Measurements from ENCODE around the gene HCN2.

HCN2 gene

GRCh38 chr19:639253-640160 lies 49.8 kb downstream of the HCN2 start, which contains the start of gene FGF22:
Gene FGF22, plus strand, starts transcription at chr19:639879. Its CDS starts 47 bp downstream, at chr19:639926.
- DNase-seq (ENCODE audit: low read depth in 2 of 2) = peak; percentile 82 to 90
- H3K4me3 ChIP-seq (replicated peaks in 1 of 2; ENCODE audit: low read depth in 2 of 2, low read length in 2 of 2) = peak within 1 kb of the TSS; percentile 44 to 51
- no peak for TF ChIP-seq CTCF (IDR thresholded peaks at IDR 0.05; ENCODE audit: low read depth, low read length)

GRCh38 chr19:640161-640558 lies 50.5 kb downstream of the HCN2 start:
- DNase-seq (ENCODE audit: low read depth in 2 of 2) = no peak
- peak overlapping the region in 1 of 2 donors; percentile 3 for H3K4me3 ChIP-seq (replicated peaks in 1 of 2; ENCODE audit: low read depth in 2 of 2, low read length in 2 of 2)
- TF ChIP-seq CTCF (IDR thresholded peaks at IDR 0.05; ENCODE audit: low read depth, low read length) = no peak

GRCh38 chr19:640606-641189 lies 51.0 kb downstream of the HCN2 start:
- no peak for TF ChIP-seq CTCF (IDR thresholded peaks at IDR 0.05; ENCODE audit: low read depth, low read length)
- no peak overlapping the region for H3K4me3 ChIP-seq (replicated peaks in 1 of 2; ENCODE audit: low read depth in 2 of 2, low read length in 2 of 2)
- no peak for DNase-seq (ENCODE audit: low read depth in 2 of 2)

DNA sequence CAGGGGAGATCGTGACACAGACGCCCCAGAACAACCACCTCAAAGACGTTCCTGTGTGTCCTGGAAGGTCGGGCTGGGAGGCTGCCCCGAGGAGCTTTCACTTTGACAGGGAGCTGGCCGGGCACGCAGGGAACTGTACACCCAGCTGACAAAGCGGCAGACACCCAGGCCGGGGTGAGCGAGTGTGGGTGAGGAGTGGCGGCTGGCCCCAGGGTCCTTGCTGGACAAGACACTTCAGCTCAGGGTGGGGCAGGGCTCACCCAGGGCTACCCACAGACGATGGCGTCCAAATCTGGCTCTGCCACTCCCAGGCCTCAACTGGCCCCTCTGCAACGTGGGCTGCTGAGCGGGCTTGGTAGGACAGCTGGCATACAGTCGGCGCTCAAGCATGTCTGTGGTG lies 52.0 kb downstream of the HCN2 start:
- no peak overlapping the region for H3K4me3 ChIP-seq (replicated peaks in 1 of 2; ENCODE audit: low read depth in 2 of 2, low read length in 2 of 2)
- no peak for TF ChIP-seq CTCF (IDR thresholded peaks at IDR 0.05; ENCODE audit: low read depth, low read length)
- no peak for DNase-seq (ENCODE audit: low read depth in 2 of 2)

DNA sequence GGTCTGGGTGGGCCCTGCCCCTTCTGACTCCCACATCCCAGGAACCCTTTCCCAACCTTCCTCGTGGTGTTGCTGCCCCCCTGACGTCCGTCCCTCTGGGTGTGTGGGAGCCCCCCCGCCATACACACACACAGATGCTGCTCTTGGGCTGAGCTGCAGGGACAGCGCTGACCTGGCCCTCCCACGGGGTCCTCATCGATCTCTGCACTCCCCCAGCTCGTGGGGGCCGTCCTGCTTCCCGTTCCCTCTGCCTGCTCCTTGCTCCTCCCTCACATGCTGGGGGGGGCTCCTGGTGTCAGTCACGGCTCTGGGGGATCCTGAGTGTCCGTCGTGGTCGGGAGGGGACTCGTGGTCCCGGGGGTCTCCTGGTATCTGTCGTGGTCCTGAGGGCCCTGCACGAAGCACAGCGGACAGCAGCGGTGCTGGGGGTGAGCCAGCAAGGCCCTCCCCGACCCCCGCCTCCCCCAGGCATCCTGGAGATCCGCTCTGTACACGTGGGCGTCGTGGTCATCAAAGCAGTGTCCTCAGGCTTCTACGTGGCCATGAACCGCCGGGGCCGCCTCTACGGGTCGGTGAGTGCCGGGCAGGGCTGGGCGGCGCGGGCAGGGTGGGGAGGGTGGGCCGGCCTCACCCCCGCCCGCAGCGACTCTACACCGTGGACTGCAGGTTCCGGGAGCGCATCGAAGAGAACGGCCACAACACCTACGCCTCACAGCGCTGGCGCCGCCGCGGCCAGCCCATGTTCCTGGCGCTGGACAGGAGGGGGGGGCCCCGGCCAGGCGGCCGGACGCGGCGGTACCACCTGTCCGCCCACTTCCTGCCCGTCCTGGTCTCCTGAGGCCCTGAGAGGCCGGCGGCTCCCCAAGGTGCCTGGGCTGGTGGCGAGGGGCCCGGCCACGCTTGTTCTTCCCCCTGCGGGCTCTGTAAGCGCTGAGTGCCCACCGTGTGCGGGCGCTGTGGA lies 53.4 kb downstream of the HCN2 start:
- no peak for DNase-seq (ENCODE audit: low read depth in 2 of 2)
- H3K4me3 ChIP-seq (replicated peaks in 1 of 2; ENCODE audit: low read depth in 2 of 2, low read length in 2 of 2) = no peak overlapping the region
- no peak for TF ChIP-seq CTCF (IDR thresholded peaks at IDR 0.05; ENCODE audit: low read depth, low read length)

GRCh38 chr19:643736-644135 lies 54.1 kb downstream of the HCN2 start:
- H3K4me3 ChIP-seq (replicated peaks in 1 of 2; ENCODE audit: low read depth in 2 of 2, low read length in 2 of 2) = no peak overlapping the region
- no peak for TF ChIP-seq CTCF (IDR thresholded peaks at IDR 0.05; ENCODE audit: low read depth, low read length)
- DNase-seq (ENCODE audit: low read depth in 2 of 2) = no peak
